ENCODE data around the gene PAWR.

- no peak for TF ChIP-seq CTCF (IDR thresholded peaks at IDR 0.05 in 4 of 5, conservative IDR thresholded peaks at IDR 0.05 in 1 of 5)
- no peak for TF ChIP-seq POLR2A (IDR thresholded peaks at IDR 0.05)
Observed at GRCh38 chr12:79658221-79658620, 32.5 kb downstream of the PAWR start.

All from gastrocnemius medialis (tissue), 4 donors.